Neuronal stem cell (in vitro differentiated cells): Measurements from ENCODE around the gene KCNQ1.

ENCODE experiments used
- DNase-seq: peaks from one replicate; pipeline ENCODE4 v3.0.0-alpha.2; 2013; ENCODE audit warnings: low spot score
- H2AFZ ChIP-seq: one replicate; pipeline ENCODE4 v1.6.1; 2013; ENCODE audit warnings: mild to moderate bottlenecking, low read length, inconsistent platforms
- H2AK5ac ChIP-seq: 2 replicates; pipeline ENCODE4 v1.6.1; 2013; ENCODE audit warnings: low read depth, mild to moderate bottlenecking, inconsistent platforms, low read length, moderate library complexity, mixed read lengths
- H2BK120ac ChIP-seq: 2 replicates; pipeline ENCODE4 v1.6.1; 2013; ENCODE audit warnings: low read depth, mild to moderate bottlenecking, inconsistent platforms, low read length, moderate library complexity, mixed read lengths
- H2BK12ac ChIP-seq: one replicate; pipeline ENCODE4 v1.6.1; 2013; ENCODE audit warnings: low read length, inconsistent platforms
- H2BK15ac ChIP-seq: 2 replicates; pipeline ENCODE4 v1.6.1; 2013; ENCODE audit warnings: mild to moderate bottlenecking, low read length, inconsistent platforms, mixed read lengths
- H2BK5ac ChIP-seq: one replicate; pipeline ENCODE4 v1.6.1; 2013; ENCODE audit warnings: inconsistent platforms, mild to moderate bottlenecking, low read length, moderate library complexity
- H3K14ac ChIP-seq: one replicate; pipeline ENCODE4 v1.6.1; 2013; ENCODE audit warnings: low read length, inconsistent platforms
- H3K18ac ChIP-seq: 2 replicates; pipeline ENCODE4 v1.6.1; 2013; ENCODE audit warnings: low read length, inconsistent platforms
- H3K23ac ChIP-seq: 2 replicates; pipeline ENCODE4 v1.6.1; 2013; ENCODE audit warnings: low read depth, mild to moderate bottlenecking, mixed read lengths, low read length, inconsistent platforms; ENCODE audit not compliant: poor library complexity
- H3K27ac ChIP-seq: replicated peaks from 3 replicates; pipeline ENCODE4 v1.5.1; 2013; ENCODE audit warnings: low read length, inconsistent platforms
- H3K27me3 ChIP-seq, 3 experiments: 2 replicates each; pipeline ENCODE4 v1.6.1; 2013; ENCODE audit warnings: low read length in 3 of 3, mild to moderate bottlenecking in 2 of 3, inconsistent platforms in 1 of 3, low read depth in 1 of 3, mixed read lengths in 1 of 3, moderate library complexity in 1 of 3; ENCODE audit not compliant: control insufficient read depth in 3 of 3, insufficient read depth in 3 of 3
- H3K36me3 ChIP-seq, 2 donors: replicated peaks in 1 of 2; 2 replicates each; pipeline ENCODE4 v1.6.1; 2013; ENCODE audit warnings: low read length in 2 of 2; ENCODE audit not compliant: control insufficient read depth in 2 of 2, insufficient read depth in 2 of 2
- H3K4ac ChIP-seq: 2 replicates; pipeline ENCODE4 v1.6.1; 2013; ENCODE audit warnings: inconsistent platforms, mild to moderate bottlenecking, low read length, moderate library complexity
- H3K4me1 ChIP-seq, 2 donors: 1 replicate in 1 of 2; 2 replicates in 1 of 2; pipeline ENCODE4 v1.6.1; 2013; ENCODE audit warnings: low read length in 2 of 2, low read depth in 1 of 2; ENCODE audit not compliant: control insufficient read depth in 2 of 2, insufficient read depth in 1 of 2
- H3K4me2 ChIP-seq: one replicate; pipeline ENCODE4 v1.6.1; 2013; ENCODE audit warnings: mild to moderate bottlenecking, low read length, inconsistent platforms; ENCODE audit not compliant: insufficient read depth, poor library complexity, severe bottlenecking
- H3K4me3 ChIP-seq, 2 donors: 2 replicates each; pipeline ENCODE4 v1.5.1; 2013; ENCODE audit warnings: low read length in 2 of 2, mild to moderate bottlenecking in 2 of 2, inconsistent platforms in 1 of 2, moderate library complexity in 1 of 2
- H3K79me1 ChIP-seq: one replicate; pipeline ENCODE4 v1.6.1; 2013; ENCODE audit warnings: low read depth, mild to moderate bottlenecking, inconsistent platforms, low read length, moderate library complexity
- H3K9ac ChIP-seq: one replicate; pipeline ENCODE4 v1.6.1; 2013; ENCODE audit warnings: mild to moderate bottlenecking, low read depth, low read length, inconsistent platforms; ENCODE audit not compliant: poor library complexity
- H3K9me3 ChIP-seq, 2 donors: replicated peaks in 1 of 2; 2 replicates each; pipeline versions ENCODE3 to v1.6.1; 2013; ENCODE audit warnings: low read length in 2 of 2, mild to moderate bottlenecking in 2 of 2, inconsistent platforms in 1 of 2, low read depth in 1 of 2, mixed read lengths in 1 of 2, moderate library complexity in 1 of 2; ENCODE audit not compliant: control insufficient read depth in 2 of 2, insufficient read depth in 1 of 2
- H4K8ac ChIP-seq: one replicate; pipeline ENCODE4 v1.6.1; 2013; ENCODE audit warnings: low read depth, mild to moderate bottlenecking, inconsistent platforms, low read length, moderate library complexity
- H4K91ac ChIP-seq: one replicate; pipeline ENCODE4 v1.6.1; 2013; ENCODE audit warnings: low read length, low read depth, mild to moderate bottlenecking, inconsistent platforms; ENCODE audit not compliant: poor library complexity
- WGBS, 2 donors: extraction: QIAGEN DNeasy Blood & Tissue Kit; methylation state at CpG; one replicate each; pipeline ENCODE4 v1.1.7; 2013; ENCODE audit warnings: missing lambda C conversion rate in 2 of 2, mixed read lengths in 1 of 2; ENCODE audit not compliant: insufficient read length in 2 of 2, insufficient replicate concordance in 1 of 2; ENCODE audit errors: extremely low coverage in 2 of 2; 5-methylcytosine and 5-hydroxymethylcytosine counted together

KCNQ1 gene

GRCh38 chr11:2787816-2788167 lies 343.0 kb downstream of the KCNQ1 start:
- peaks cover 5 to 10% of the 10 kb centered on the region in 2 donors for H3K4me1 ChIP-seq
- H2BK120ac ChIP-seq, result no peak overlapping the region
- no peak overlapping the region for H3K14ac ChIP-seq
- H2BK12ac ChIP-seq, result no peak overlapping the region
- no peak overlapping the region for H3K9ac ChIP-seq
- peak overlapping the region; percentile 65 for H4K8ac ChIP-seq
- no peak for DNase-seq
- H2AFZ ChIP-seq, result no peak overlapping the region
- peak overlapping the region; percentile 96 for H3K18ac ChIP-seq
- H2AK5ac ChIP-seq, result peak overlapping the region; percentile 95
- H3K23ac ChIP-seq, result peak overlapping the region; percentile 12
- H3K27ac ChIP-seq, result no peak overlapping the region
- H4K91ac ChIP-seq, result no peak overlapping the region
- peak overlapping the region; percentile 81 for H2BK15ac ChIP-seq
- no peak overlapping the region for H3K4me3 ChIP-seq
- no peak overlapping the region for H2BK5ac ChIP-seq
- H3K27me3 ChIP-seq, result peaks cover 0 to 21% (median 7%) of the 10 kb centered on the region in 3 experiments
- H3K79me1 ChIP-seq, result peaks cover 3% of the 10 kb centered on the region
- no peak overlapping the region for H3K4me2 ChIP-seq
- H3K9me3 ChIP-seq, result peaks cover 2 to 5% of the 10 kb centered on the region in 2 donors
- no peak overlapping the region for H3K4ac ChIP-seq
- no CpG with 5 or more reads among the region's 10 CpGs for WGBS, 2 donors
- no peaks in the 10 kb centered on the region for H3K36me3 ChIP-seq

GRCh38 chr11:2788168-2789071 lies 343.6 kb downstream of the KCNQ1 start:
- Histone ChIP-seq H2AK5ac (peak overlapping the region; percentile 95), H3K14ac (no peak overlapping the region), H2AFZ (peak overlapping the region; percentile 45), H2BK120ac (no peak overlapping the region), H4K8ac (peak overlapping the region; percentile 70), H3K27ac (no peak overlapping the region), H3K4me2 (no peak overlapping the region), H2BK15ac (peak overlapping the region; percentile 81), H3K79me1 (peaks cover 5% of the 10 kb centered on the region), H3K9me3 (peaks cover 2 to 5% of the 10 kb centered on the region in 2 donors), H3K9ac (no peak overlapping the region), H3K23ac (peak overlapping the region; percentile 12), H3K18ac (peak overlapping the region; percentile 96), H2BK12ac (no peak overlapping the region), H3K4me3 (no peak overlapping the region), H4K91ac (no peak overlapping the region), H3K4ac (no peak overlapping the region), H3K4me1 (peaks cover 5 to 12% of the 10 kb centered on the region in 2 donors), H2BK5ac (no peak overlapping the region), H3K36me3 (no peaks in the 10 kb centered on the region), H3K27me3 (peaks cover 0 to 21% (median 7%) of the 10 kb centered on the region in 3 experiments)
- WGBS, 2 donors, result no CpG with 5 or more reads among the region's 22 CpGs
- DNase-seq, result no peak

- DNase-seq, result no peak
- H3K36me3 ChIP-seq, result no peaks in the 10 kb centered on the region
- H3K27ac ChIP-seq, result no peak overlapping the region
- no peak overlapping the region for H4K8ac ChIP-seq
- no CpG with 5 or more reads among the region's 18 CpGs for WGBS, 2 donors
- H3K9ac ChIP-seq, result no peak overlapping the region
- H2BK12ac ChIP-seq, result no peak overlapping the region
- H3K4me2 ChIP-seq, result no peak overlapping the region
- no peak overlapping the region for H3K18ac ChIP-seq
- no peak overlapping the region for H2BK5ac ChIP-seq
- H3K9me3 ChIP-seq, result peaks cover 2 to 5% of the 10 kb centered on the region in 2 donors
- H3K79me1 ChIP-seq, result peaks cover 5% of the 10 kb centered on the region
- H2AK5ac ChIP-seq, result no peak overlapping the region
- no peak overlapping the region for H3K4ac ChIP-seq
- no peak overlapping the region for H2AFZ ChIP-seq
- H3K27me3 ChIP-seq, result peaks cover 0 to 24% (median 7%) of the 10 kb centered on the region in 3 experiments
- no peak overlapping the region for H3K14ac ChIP-seq
- no peak overlapping the region for H3K4me3 ChIP-seq
- peaks cover 5 to 12% of the 10 kb centered on the region in 2 donors for H3K4me1 ChIP-seq
- H3K23ac ChIP-seq, result no peak overlapping the region
- H4K91ac ChIP-seq, result no peak overlapping the region
- no peak overlapping the region for H2BK15ac ChIP-seq
- H2BK120ac ChIP-seq, result no peak overlapping the region
Measured at GRCh38 chr11:2789331-2789730, 344.5 kb downstream of the KCNQ1 start.

GRCh38 chr11:2789791-2790567 lies 345.2 kb downstream of the KCNQ1 start:
- peaks cover 5% of the 10 kb centered on the region for H3K79me1 ChIP-seq
- H2BK15ac ChIP-seq, result peak overlapping the region; percentile 89
- H4K8ac ChIP-seq, result no peak overlapping the region
- peak overlapping the region; percentile 83 for H2AK5ac ChIP-seq
- peak overlapping the region; percentile 82 for H2BK5ac ChIP-seq
- H2AFZ ChIP-seq, result no peak overlapping the region
- no peak overlapping the region for H3K9ac ChIP-seq
- H3K27me3 ChIP-seq, result peaks cover 0 to 28% (median 7%) of the 10 kb centered on the region in 3 experiments
- peak overlapping the region; percentile 97 for H3K14ac ChIP-seq
- no peaks in the 10 kb centered on the region for H3K36me3 ChIP-seq
- no CpG with 5 or more reads among the region's 6 CpGs for WGBS, 2 donors
- H3K9me3 ChIP-seq, result peaks cover 2 to 5% of the 10 kb centered on the region in 2 donors
- peak overlapping the region; percentile 76 for H3K18ac ChIP-seq
- peaks cover 5 to 12% of the 10 kb centered on the region in 2 donors for H3K4me1 ChIP-seq
- no peak overlapping the region for H3K4me2 ChIP-seq
- H4K91ac ChIP-seq, result no peak overlapping the region
- peak overlapping the region; percentile 73 for H2BK12ac ChIP-seq
- peak overlapping the region; percentile 66 for H3K4ac ChIP-seq
- peak overlapping the region; percentile 98 for H3K23ac ChIP-seq
- DNase-seq, result no peak
- no peak overlapping the region for H3K27ac ChIP-seq
- H3K4me3 ChIP-seq, result peak overlapping the region in 1 of 2 donors; percentile 29
- no peak overlapping the region for H2BK120ac ChIP-seq
